HG03439 (cell line): Measurements from ENCODE around the gene USP30.
"Not testable (repeated sequence)": the region's sequence is repeated elsewhere in the genome, so short reads cannot be mapped to it uniquely, and the experiment has no call there.

Experiments
- ATAC-seq: cut with Tn5 transposase; IDR thresholded peaks from one replicate; pipeline ENCODE4 v1.9.1; 2021; ENCODE audit warnings: mild to moderate bottlenecking, moderate library complexity; ENCODE audit not compliant: unreplicated experiment

The USP30 gene

GRCh38 chr12:109049794-109050193 lies 2.6 kb upstream of the USP30 start:
- not testable (repeated sequence) for ATAC-seq

- no peak for ATAC-seq
Observed at GRCh38 chr12:109052097-109052413, 321 bp upstream of the USP30 start.

GRCh38 chr12:109053382-109054123 lies 1.2 kb downstream of the USP30 start:
- ATAC-seq, result peak; percentile 42

GRCh38 chr12:109054124-109054513 lies 1.7 kb downstream of the USP30 start:
- ATAC-seq, result not testable (repeated sequence)

DNA sequence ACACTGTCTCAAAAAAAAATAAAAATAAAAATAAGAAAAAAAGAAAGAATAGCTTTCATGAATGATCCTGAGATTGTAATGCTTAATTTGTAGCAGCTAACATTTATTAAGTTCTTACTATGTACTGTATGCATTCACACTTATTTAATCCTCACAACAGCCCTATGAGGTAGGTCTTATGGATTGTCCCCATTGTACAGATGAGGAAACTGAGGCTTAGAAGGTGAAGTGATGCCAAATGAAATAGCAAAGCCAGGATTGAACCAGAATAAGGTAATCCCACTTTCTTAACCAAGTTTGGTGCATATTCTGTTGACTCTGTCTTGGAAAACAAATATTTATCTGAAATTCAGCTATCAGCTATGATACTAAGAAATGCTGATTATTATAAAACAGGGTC lies 2.1 kb downstream of the USP30 start:
- no peak for ATAC-seq

GRCh38 chr12:109056891-109057290 lies 4.5 kb downstream of the USP30 start:
- ATAC-seq, result no peak

- no peak for ATAC-seq
Observed at GRCh38 chr12:109057376-109057775, 5.0 kb downstream of the USP30 start.

DNA sequence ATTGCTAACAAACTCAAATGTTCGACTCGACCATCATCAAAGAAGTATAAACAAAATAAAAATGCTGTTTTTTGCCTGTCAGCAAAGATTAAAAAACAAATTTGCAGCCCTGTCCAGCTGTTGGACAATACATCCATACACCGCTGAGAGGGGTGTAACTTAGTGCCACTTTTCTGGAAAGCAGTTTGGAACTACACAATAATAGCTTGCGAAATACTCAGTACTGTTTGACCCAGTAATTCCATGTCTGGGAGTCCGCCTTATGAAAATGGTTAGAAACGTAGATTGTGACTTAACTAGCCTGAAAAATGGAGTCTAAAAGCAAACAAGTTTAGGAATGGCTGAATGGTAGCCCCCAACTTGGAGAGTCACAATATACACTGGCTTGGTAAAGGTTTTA lies 6.4 kb downstream of the USP30 start:
- no peak for ATAC-seq

- ATAC-seq, result no peak
Observed at GRCh38 chr12:109064143-109064542, 11.8 kb downstream of the USP30 start.

GRCh38 chr12:109065154-109065852 lies 12.9 kb downstream of the USP30 start:
- ATAC-seq, result no peak

DNA sequence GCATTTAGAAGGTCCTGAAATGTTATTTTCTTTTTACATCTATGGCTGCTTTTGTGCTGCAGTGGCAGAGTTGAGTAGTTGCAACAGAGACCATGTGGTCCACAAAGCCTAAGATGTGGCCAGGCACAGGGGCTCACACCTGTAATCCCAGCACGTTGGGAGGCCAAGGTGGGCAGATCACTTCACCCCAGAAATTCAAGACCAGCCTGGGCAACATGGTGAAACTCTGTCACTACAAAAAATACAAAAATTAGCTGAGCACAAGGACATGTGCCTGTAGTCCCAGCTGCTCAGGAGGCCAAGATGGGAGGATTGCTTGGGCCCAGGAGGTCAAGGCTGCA lies 13.4 kb downstream of the USP30 start:
- no peak for ATAC-seq

DNA sequence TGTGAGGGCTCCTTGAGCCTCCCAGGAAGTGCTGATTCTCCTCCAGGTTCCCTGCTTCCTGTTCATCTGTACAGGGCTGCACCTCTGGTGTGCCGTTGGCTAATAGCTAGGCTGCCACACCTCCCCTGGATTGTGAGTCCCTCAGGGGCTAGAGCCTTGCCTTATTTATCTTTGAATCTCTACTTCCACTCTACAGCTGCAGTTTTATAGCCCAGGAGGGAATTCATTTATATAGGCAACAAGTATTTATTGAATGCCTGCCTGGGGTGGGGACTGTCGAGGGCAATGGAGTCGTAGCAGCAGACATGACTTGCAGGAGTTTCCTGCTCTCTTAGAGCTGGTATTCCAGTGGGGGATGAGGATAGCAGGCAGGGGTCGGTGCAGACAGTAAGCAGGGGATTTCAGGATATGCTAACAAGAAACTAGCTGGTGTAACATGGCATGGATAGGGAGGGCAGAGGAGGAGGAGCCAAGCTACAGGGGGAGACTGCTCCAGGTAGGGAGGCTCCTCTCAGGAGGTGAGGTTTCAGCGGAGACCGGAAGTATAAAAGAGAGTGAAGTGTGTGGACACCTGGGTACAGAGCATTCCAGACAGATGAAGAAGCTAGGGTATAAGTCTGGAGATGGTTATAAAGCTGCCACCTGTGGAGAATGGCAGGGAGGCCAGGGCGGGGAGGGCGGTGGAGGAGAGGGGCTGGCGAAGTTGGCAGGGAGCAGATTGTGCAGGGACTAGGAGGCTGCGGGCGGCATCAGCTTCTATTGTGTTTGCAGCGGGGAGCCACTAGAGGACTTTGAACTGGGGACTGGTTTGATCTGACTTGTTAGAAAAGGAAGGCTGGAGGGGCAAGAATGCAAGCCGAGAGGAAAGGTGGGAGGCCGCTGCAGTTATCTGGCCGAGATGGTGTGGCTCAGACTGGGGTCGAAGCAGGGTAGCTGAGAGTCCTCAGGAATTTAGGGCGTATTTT lies 17.2 kb downstream of the USP30 start:
- ATAC-seq, result no peak

- no peak for ATAC-seq
Observed at GRCh38 chr12:109074866-109075265, 22.5 kb downstream of the USP30 start.

- no peak for ATAC-seq
Observed at GRCh38 chr12:109082751-109083150, 30.4 kb downstream of the USP30 start.

- no peak for ATAC-seq
Observed at GRCh38 chr12:109084425-109084824, 32.0 kb downstream of the USP30 start.

DNA sequence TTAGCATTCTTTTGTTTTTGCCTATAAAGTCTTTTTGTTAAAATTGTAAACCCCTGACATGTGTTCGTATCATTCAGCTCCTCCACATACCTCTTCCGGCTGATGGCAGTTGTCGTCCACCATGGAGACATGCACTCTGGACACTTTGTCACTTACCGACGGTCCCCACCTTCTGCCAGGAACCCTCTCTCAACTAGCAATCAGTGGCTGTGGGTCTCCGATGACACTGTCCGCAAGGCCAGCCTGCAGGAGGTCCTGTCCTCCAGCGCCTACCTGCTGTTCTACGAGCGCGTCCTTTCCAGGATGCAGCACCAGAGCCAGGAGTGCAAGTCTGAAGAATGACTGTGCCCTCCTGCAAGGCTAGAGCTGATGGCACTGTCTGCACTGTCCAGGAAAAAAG lies 33.2 kb downstream of the USP30 start:
- ATAC-seq, result no peak

DNA sequence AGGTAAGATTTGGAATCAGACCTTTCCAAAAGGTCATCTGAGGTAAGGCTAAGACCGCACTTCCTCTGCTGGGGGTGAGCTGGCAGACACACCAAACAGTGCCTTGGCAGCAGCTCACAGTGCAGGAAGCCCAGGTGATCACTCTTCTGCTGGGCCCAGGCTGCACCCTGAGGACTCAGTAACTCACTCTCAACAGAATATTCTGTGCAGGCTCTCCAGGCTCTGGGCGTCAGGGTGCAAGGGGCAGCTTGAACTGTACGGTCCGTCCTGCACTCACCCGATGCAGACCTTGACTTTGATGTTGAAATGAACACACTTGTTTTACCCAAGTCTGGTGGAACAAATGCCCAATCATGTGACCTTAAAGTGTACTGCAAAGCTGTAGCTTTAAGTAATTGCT lies 34.9 kb downstream of the USP30 start:
- ATAC-seq, result no peak

- no peak for ATAC-seq
Observed at GRCh38 chr12:109088818-109089217, 36.4 kb downstream of the USP30 start.

DNA sequence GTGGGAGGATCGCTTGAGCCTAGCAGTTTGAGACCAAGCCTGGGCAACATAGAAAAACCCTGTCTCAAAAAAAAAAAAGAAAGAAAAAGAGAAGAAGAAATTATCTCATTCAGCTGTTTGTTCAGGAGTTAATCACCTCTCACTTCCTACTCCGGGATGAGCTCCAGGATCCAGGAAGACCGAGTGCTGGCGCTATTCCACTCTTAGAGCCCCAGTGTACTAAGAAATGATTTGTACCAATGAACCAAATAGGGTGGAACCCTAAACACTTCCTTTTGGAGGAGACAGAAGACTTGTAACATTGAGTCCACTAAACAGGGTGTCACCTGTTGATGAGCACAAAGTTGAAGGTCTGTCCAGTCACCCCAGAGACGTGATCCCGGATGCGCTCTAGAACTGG lies 37.3 kb downstream of the USP30 start:
- ATAC-seq, result no peak

- no peak for ATAC-seq
Observed at GRCh38 chr12:109092497-109093021, 40.2 kb downstream of the USP30 start.
